ENCODE data around the gene HNF4A. TPM values are rescaled to one million over a fixed set of nuclear protein-coding genes. Genes with fewer than 3 reads are reported as not detected.
A peak's percentile ranks its signal among the peaks of the same experiment; 100 is the strongest.

HNF4A gene
- total RNA-seq, 6 experiments from 2014 or later: 101 to 255 (median 157) TPM

DNA sequence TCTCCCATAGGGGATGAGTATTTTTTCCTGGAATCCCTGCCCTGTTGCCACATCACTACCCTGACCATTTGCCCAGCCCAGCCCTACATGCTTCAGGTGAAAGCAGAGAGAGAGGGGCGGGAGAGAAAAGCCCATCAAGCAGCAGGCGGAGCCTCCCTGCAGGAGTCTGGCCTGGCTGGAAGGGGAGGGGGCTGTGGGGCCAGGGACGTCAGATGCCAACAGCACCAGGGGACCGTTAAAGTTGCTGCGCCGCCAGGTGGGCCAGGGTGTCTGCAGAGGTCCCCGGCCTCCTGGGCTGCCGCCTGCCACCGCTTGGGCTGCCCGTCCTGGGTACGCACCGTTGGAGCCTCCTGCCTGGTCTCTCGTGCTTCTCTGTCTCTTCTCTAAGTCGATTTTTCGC lies 19.4 kb upstream of the HNF4A start:
- intact Hi-C loops (cut with DNase I): no loop called here
- ATAC-seq (no peak), DNase-seq (no peak)
- Histone ChIP-seq H3K27me3 (no peaks in the 10 kb centered on the region), H3K27ac (no peak overlapping the region), H3K36me3 (no peaks in the 10 kb centered on the region), H3K4me1 (no peaks in the 10 kb centered on the region), H3K9me3 (no peaks in the 10 kb centered on the region), H3K4me3 (no peak overlapping the region)
- 9% methylated on average over 11 of the region's 15 CpGs for WGBS (ENCODE audit: insufficient coverage, low coverage, low lambda C conversion rate, missing lambda C conversion rate)
- TF ChIP-seq, protein P1, sequence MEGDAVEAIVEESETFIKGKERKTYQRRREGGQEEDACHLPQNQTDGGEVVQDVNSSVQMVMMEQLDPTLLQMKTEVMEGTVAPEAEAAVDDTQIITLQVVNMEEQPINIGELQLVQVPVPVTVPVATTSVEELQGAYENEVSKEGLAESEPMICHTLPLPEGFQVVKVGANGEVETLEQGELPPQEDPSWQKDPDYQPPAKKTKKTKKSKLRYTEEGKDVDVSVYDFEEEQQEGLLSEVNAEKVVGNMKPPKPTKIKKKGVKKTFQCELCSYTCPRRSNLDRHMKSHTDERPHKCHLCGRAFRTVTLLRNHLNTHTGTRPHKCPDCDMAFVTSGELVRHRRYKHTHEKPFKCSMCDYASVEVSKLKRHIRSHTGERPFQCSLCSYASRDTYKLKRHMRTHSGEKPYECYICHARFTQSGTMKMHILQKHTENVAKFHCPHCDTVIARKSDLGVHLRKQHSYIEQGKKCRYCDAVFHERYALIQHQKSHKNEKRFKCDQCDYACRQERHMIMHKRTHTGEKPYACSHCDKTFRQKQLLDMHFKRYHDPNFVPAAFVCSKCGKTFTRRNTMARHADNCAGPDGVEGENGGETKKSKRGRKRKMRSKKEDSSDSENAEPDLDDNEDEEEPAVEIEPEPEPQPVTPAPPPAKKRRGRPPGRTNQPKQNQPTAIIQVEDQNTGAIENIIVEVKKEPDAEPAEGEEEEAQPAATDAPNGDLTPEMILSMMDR (IDR thresholded peaks at IDR 0.05): no peak
- no peak for TF ChIP-seq POLR2A (IDR thresholded peaks at IDR 0.05)

DNA sequence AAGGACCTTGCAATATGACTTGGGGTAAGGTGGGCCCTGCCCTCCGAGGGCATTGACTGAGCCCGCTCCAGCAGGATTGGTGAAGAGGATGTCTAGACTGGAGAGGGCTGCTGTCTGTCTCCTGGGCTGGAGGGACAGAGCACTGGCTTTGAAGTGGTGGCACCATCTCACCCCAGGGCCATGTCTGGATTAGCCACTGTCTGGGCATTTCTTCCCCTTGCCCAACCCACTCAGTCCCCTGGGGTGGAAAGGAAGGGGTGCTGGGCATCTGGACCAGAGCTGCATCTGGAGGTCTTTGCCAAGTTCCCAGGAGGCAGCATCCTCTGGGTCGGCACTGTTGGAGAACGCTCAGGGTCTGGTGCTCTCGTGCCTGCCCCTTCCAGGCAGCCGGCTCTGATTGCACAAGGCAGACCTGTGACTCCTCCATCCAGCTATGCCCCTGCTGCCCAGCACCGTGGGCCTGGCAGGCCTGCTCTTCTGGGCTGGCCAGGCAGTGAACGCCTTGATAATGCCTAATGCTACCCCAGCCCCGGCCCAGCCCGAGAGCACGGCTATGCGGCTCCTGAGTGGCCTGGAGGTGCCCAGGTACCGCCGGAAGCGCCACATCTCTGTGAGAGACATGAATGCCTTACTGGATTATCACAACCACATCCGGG lies 18.6 kb upstream of the HNF4A start, which contains the start of gene R3HDML:
R3HDML (plus strand) TSS at position 319 of the 656 bp plus-strand sequence; CDS start at position 434, 115 bp downstream.
- intact Hi-C loops (cut with DNase I): no loop called here

DNA sequence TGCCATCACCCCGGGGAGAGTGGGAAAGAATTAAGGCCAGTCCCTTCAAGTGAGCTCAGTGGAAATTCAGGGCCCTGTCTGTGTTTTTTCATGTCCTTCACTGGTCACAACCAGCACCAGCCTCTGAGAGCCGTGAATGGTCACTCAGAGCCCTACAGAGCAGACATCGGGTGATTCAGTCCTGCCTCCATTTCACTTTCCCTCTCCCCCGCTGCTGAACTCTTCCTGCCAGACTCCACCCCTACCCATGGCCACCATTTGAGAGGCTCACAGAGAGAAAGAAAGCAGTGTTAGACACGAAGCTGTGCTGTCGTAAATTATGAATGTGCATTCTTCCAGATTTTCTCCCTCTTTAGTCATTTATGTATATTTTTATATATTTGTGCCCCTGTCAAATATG lies 13.3 kb upstream of the HNF4A start:
- H3K27me3 ChIP-seq: no peaks in the 10 kb centered on the region
- peak in 1 of 3 donors; percentile 1 for DNase-seq
- no peak overlapping the region for H3K4me3 ChIP-seq
- intact Hi-C loops (cut with DNase I): no loop called here
- H3K36me3 ChIP-seq: no peaks in the 10 kb centered on the region
- WGBS (ENCODE audit: insufficient coverage, low coverage, low lambda C conversion rate, missing lambda C conversion rate): 60% methylated on average over 5 of the region's 6 CpGs
- TF ChIP-seq POLR2A (IDR thresholded peaks at IDR 0.05): no peak
- TF ChIP-seq, protein P1 (IDR thresholded peaks at IDR 0.05): no peak
- H3K27ac ChIP-seq: no peak overlapping the region
- H3K9me3 ChIP-seq: no peaks in the 10 kb centered on the region
- no peaks in the 10 kb centered on the region for H3K4me1 ChIP-seq
- ATAC-seq: no peak

More for the DNA sequence above, 18.6 kb upstream of the HNF4A start, which contains the start of gene R3HDML:
- Histone ChIP-seq H3K9me3 (no peaks in the 10 kb centered on the region), H3K4me1 (no peaks in the 10 kb centered on the region), H3K27me3 (no peaks in the 10 kb centered on the region), H3K27ac (no peak within 1 kb of the TSS), H3K36me3 (no peaks in the 10 kb centered on the region), H3K4me3 (no peak within 1 kb of the TSS)
- peak in 1 of 4 donors; percentile 25 for ATAC-seq
- WGBS (ENCODE audit: insufficient coverage, low coverage, low lambda C conversion rate, missing lambda C conversion rate): 60% methylated on average over 3 of the region's 16 CpGs
- TF ChIP-seq, protein P1 (IDR thresholded peaks at IDR 0.05): no peak
- no peak for TF ChIP-seq POLR2A (IDR thresholded peaks at IDR 0.05)
- DNase-seq: no peak

DNA sequence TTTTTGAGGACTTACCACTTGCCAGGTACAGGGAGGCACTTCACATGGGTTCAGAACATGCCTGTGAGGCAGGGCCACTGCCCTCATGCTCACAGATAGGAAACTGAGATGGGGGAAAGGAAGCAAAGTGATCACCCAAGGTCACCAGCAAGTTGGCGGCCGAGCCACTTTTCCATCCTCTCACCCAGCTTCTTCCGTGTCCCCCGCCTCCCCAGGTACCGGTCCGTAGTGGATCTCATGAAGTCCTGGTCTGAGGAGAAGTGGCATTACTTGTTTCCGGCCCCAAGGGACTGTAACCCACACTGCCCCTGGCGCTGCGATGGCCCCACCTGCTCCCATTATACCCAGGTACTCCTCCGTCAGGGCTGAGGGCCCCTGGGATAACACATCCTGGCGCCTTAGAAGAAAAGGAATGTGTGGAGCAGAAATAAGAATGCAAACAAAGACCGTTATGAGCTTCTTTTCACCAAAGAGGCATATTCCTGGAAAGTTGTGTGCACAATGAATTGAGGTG lies 12.3 kb upstream of the HNF4A start:
- H3K27ac ChIP-seq: no peak overlapping the region
- H3K4me3 ChIP-seq: no peak overlapping the region
- TF ChIP-seq, protein P1 (IDR thresholded peaks at IDR 0.05): no peak
- no peak for TF ChIP-seq POLR2A (IDR thresholded peaks at IDR 0.05)
- no peak for DNase-seq
- WGBS (ENCODE audit: insufficient coverage, low coverage, low lambda C conversion rate, missing lambda C conversion rate): 88% methylated on average over 1 of the region's 12 CpGs
- no peaks in the 10 kb centered on the region for H3K9me3 ChIP-seq
- H3K27me3 ChIP-seq: no peaks in the 10 kb centered on the region
- intact Hi-C loops (cut with DNase I): no loop called here
- no peaks in the 10 kb centered on the region for H3K4me1 ChIP-seq
- no peak for ATAC-seq
- H3K36me3 ChIP-seq: no peaks in the 10 kb centered on the region
